ENCODE results near the gene LPAR3.

GRCh38 chr1:84928979-84929378 is 36.0 kb upstream of the LPAR3 start:
- TF ChIP-seq, protein P1, sequence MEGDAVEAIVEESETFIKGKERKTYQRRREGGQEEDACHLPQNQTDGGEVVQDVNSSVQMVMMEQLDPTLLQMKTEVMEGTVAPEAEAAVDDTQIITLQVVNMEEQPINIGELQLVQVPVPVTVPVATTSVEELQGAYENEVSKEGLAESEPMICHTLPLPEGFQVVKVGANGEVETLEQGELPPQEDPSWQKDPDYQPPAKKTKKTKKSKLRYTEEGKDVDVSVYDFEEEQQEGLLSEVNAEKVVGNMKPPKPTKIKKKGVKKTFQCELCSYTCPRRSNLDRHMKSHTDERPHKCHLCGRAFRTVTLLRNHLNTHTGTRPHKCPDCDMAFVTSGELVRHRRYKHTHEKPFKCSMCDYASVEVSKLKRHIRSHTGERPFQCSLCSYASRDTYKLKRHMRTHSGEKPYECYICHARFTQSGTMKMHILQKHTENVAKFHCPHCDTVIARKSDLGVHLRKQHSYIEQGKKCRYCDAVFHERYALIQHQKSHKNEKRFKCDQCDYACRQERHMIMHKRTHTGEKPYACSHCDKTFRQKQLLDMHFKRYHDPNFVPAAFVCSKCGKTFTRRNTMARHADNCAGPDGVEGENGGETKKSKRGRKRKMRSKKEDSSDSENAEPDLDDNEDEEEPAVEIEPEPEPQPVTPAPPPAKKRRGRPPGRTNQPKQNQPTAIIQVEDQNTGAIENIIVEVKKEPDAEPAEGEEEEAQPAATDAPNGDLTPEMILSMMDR (IDR thresholded peaks at IDR 0.05), result no peak
- TF ChIP-seq POLR2A (IDR thresholded peaks at IDR 0.05), result no peak
- TF ChIP-seq EP300 (IDR thresholded peaks at IDR 0.05), result no peak

Data from tibial nerve (tissue), 4 donors.